Measurements from ENCODE around the gene EMP1. TPM values are rescaled to one million over a fixed set of nuclear protein-coding genes. Genes with fewer than 3 reads are reported as not detected.

The EMP1 gene
- total and polyA plus RNA-seq, 2 experiments from 2014 or later, result 0.07 to 0.39 TPM

GRCh38 chr12:13149411-13149810 lies 47.1 kb upstream of the EMP1 start (continued):
- no peak for TF ChIP-seq REST (IDR thresholded peaks at IDR 0.05; ENCODE audit: unreplicated experiment)

- Histone ChIP-seq H3K79me2 (replicated peaks; ENCODE audit: insufficient read depth) (no peaks in the 10 kb centered on the region), H3K4me3 (no peak overlapping the region)
- no peak for ATAC-seq
- no peak for TF ChIP-seq EZH2phosphoT487 (IDR thresholded peaks at IDR 0.05; ENCODE audit: unreplicated experiment)
- TF ChIP-seq STAT1 (IDR thresholded peaks at IDR 0.05; ENCODE audit: unreplicated experiment), result no peak
- TF ChIP-seq CTCF (conservative IDR thresholded peaks at IDR 0.05; ENCODE audit: low read depth in 2 of 2), result no peak
- no peak for TF ChIP-seq REST (IDR thresholded peaks at IDR 0.05; ENCODE audit: unreplicated experiment)
- TF ChIP-seq ZNF331 (CRISPR knock-in tag; IDR thresholded peaks at IDR 0.05; ENCODE audit: low read depth), result no peak
- no peak for TF ChIP-seq ZNF114 (CRISPR knock-in tag; IDR thresholded peaks at IDR 0.05)
- no peak for TF ChIP-seq NANOG (IDR thresholded peaks at IDR 0.05; ENCODE audit: borderline replicate concordance)
- no peak for TF ChIP-seq CREB1 (CRISPR knock-in tag; IDR thresholded peaks at IDR 0.05; ENCODE audit: low read depth)
- no peak for TF ChIP-seq ZNF462 (CRISPR knock-in tag; IDR thresholded peaks at IDR 0.05)
- TF ChIP-seq POLR2AphosphoS5 (IDR thresholded peaks at IDR 0.05; ENCODE audit: low read depth), result no peak
- TF ChIP-seq JUNB (IDR thresholded peaks at IDR 0.05; ENCODE audit: unreplicated experiment), result no peak
These were observed 44.2 kb upstream of the EMP1 start for GRCh38 chr12:13152281-13152680.

More at GRCh38 chr12:13152281-13152680, 44.2 kb upstream of the EMP1 start:
- H3K27me3 Mint-ChIP-seq (ENCODE audit: insufficient read depth, low read depth, poor library complexity), result no peaks in the 10 kb centered on the region
- Histone ChIP-seq H3K27ac (ENCODE audit: low read depth) (no peak overlapping the region), H2AFZ (no peak overlapping the region), H4K20me1 (replicated peaks; ENCODE audit: insufficient read depth) (no peaks in the 10 kb centered on the region), H3K36me3 (ENCODE audit: insufficient read depth) (no peaks in the 10 kb centered on the region), H3K27me3 (ENCODE audit: insufficient read depth) (no peaks in the 10 kb centered on the region), H3K4me2 (no peak overlapping the region), H3K9me2 (ENCODE audit: insufficient read depth) (peaks cover 7% of the 10 kb centered on the region; the same call in 1 of the 2 replicates), H3F3A (replicated peaks; ENCODE audit: low read depth) (no peaks in the 10 kb centered on the region), H3K4me1 (ENCODE audit: insufficient read depth) (peaks cover 11% of the 10 kb centered on the region)
- no peak overlapping the region for H3K27ac Mint-ChIP-seq
- H3K4me3 Mint-ChIP-seq, result no peak overlapping the region
- no peaks in the 10 kb centered on the region for H3K36me3 Mint-ChIP-seq (ENCODE audit: low read depth)
- no peak for DNase-seq (ENCODE audit: low spot score)
- H3K4me1 Mint-ChIP-seq, result peaks cover 21% of the 10 kb centered on the region
- H3K9me3 Mint-ChIP-seq, result no peaks in the 10 kb centered on the region

Data from GM23338 (cell line).